ENCODE data around the gene UNC13C.

The UNC13C gene

DNA sequence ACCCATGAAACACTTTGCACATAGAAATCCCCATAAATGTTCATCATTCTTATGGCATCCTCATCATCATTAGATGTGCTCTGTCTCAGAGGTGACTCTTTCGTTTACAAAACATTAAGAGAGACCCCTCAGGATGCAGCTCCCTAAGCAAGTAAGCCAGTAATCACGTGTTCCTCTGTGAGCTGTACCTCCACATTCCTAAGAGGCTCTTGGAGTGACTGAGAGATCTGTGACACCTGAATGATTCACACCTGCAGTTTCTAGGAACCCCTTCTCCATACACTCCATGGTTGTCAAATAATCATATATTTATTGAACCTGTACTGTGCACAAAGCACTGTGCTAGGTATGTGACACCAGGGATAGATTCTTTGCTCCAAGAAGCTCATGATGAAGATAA, 602.4 kb downstream of the UNC13C start:
- Mint-ChIP-seq H3K4me3 (no peak overlapping the region), H3K27ac (no peak overlapping the region), H3K9me3 (peaks cover 2% of the 10 kb centered on the region), H3K36me3 (no peaks in the 10 kb centered on the region), H3K27me3 (no peaks in the 10 kb centered on the region), H3K4me1 (no peaks in the 10 kb centered on the region)
- no peak for DNase-seq
- CTCF ChIA-PET = no interaction called here

DNA sequence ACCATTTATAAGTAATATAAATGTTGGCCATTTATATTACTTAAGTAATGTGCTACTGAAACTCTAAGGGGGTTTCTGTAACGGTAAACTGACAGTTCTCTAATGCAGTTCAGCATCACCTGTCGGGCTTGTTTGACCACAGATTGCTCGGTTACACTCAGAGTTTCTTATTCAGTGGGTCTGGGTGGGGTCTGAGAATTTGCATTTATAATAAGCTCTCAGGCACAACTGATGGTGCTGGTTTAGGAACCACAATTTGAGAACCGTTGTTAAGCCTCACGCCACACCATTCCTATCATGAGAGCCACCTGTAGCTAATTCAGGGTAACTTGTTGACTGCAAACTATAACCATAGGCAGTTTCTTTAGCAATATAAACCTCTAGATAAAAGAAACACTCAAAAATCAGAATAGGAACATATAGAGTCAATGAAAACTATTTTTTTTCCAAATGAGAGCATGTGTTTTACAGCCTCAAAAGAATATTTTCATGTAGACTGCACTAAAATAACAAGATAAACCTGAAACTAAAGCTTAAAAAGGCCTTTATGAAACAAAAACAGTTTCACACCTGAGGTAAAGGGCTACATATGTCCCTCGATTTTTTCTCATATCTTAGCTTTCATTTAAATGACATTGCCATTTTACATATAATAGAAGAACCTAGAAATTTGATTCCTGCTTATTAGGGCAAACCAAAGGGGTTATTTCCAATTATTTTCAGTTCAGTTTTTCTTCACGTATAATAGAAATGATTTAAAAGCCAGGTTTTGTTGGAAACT, 604.8 kb downstream of the UNC13C start:
- no peaks in the 10 kb centered on the region for H3K36me3 Mint-ChIP-seq
- no peaks in the 10 kb centered on the region for H3K27me3 Mint-ChIP-seq
- no peak overlapping the region for H3K27ac Mint-ChIP-seq
- no peak for DNase-seq
- H3K9me3 Mint-ChIP-seq = peaks cover 2% of the 10 kb centered on the region
- no peak overlapping the region for H3K4me3 Mint-ChIP-seq
- H3K4me1 Mint-ChIP-seq = no peaks in the 10 kb centered on the region
- CTCF ChIA-PET = interaction anchor here (0.6 kb wide), 1 partner anchor 66 kb away, joined by 3 read pairs; no protein-coding TSS in a partner anchor

- no peaks in the 10 kb centered on the region for H3K36me3 Mint-ChIP-seq
- no peak for DNase-seq
- no peak overlapping the region for H3K27ac Mint-ChIP-seq
- no peaks in the 10 kb centered on the region for H3K4me1 Mint-ChIP-seq
- H3K4me3 Mint-ChIP-seq = no peak overlapping the region
- H3K9me3 Mint-ChIP-seq = peaks cover 2% of the 10 kb centered on the region
- CTCF ChIA-PET = no interaction called here
- H3K27me3 Mint-ChIP-seq = no peaks in the 10 kb centered on the region
These were observed 606.8 kb downstream of the UNC13C start for GRCh38 chr15:54585063-54585462.

DNA sequence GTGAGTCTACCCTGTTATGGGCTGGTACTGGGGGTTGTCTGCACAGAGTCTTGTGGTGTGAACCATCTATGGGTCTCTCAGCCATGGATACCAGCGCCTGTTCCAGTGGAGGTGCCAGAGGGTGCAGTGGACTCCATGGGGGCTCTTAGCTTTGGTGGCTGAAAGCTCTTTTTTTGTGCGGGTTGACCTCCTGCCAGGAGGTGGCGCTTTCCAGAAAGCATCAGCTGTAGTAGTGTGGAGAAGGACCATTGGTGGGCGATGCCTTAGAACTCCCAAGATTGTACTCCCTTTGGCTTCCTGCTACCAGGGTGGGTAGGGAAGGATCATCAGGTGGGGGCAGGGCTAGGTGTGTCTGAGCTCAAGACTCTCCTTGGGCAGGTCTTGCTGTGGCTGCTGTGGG, 615.9 kb downstream of the UNC13C start:
- peaks cover 5% of the 10 kb centered on the region for H3K9me3 Mint-ChIP-seq
- H3K4me1 Mint-ChIP-seq = no peaks in the 10 kb centered on the region
- no peak overlapping the region for H3K27ac Mint-ChIP-seq
- H3K27me3 Mint-ChIP-seq = no peaks in the 10 kb centered on the region
- H3K4me3 Mint-ChIP-seq = no peak overlapping the region
- no peaks in the 10 kb centered on the region for H3K36me3 Mint-ChIP-seq
- CTCF ChIA-PET = interaction anchor here (1.1 kb wide), 1 partner anchor 574 kb away, joined by 3 read pairs; no protein-coding TSS in a partner anchor
- DNase-seq = no peak

GRCh38 chr15:54599386-54599785, 621.1 kb downstream of the UNC13C start:
- CTCF ChIA-PET = no interaction called here
- Mint-ChIP-seq H3K4me3 (no peak overlapping the region), H3K27ac (no peak overlapping the region), H3K9me3 (peaks cover 3% of the 10 kb centered on the region), H3K36me3 (no peaks in the 10 kb centered on the region), H3K27me3 (no peaks in the 10 kb centered on the region), H3K4me1 (no peaks in the 10 kb centered on the region)
- no peak for DNase-seq

- no peak overlapping the region for H3K4me3 Mint-ChIP-seq
- CTCF ChIA-PET = no interaction called here
These were observed 626.8 kb downstream of the UNC13C start for GRCh38 chr15:54605043-54605442.

DNA sequence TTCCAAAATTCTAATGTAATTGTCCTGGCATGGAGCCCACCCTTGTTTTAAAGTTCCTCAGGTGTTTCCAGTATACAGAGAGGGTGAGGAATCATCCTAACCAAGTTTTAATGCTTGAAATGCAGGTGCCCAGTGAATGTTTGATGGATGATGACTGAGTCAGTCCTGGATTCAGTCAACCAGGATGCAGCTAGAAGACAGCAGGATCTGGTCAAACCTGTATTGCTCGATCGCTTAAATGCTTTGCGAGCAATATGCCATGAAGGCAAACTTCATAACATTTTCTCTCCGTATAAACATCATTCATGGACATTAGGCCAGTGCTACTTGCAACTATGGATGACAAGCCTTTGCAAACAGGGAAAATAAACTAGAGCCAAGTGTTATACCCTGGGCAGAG, 627.3 kb downstream of the UNC13C start:
- Mint-ChIP-seq H3K9me3 (no peaks in the 10 kb centered on the region), H3K27me3 (no peaks in the 10 kb centered on the region), H3K27ac (no peak overlapping the region), H3K4me1 (no peaks in the 10 kb centered on the region), H3K36me3 (no peaks in the 10 kb centered on the region), H3K4me3 (no peak overlapping the region)
- DNase-seq = no peak
- CTCF ChIA-PET = no interaction called here

More at GRCh38 chr15:54605043-54605442, 626.8 kb downstream of the UNC13C start:
- DNase-seq = no peak
- Mint-ChIP-seq H3K9me3 (no peaks in the 10 kb centered on the region), H3K27ac (no peak overlapping the region), H3K27me3 (no peaks in the 10 kb centered on the region), H3K4me1 (no peaks in the 10 kb centered on the region), H3K36me3 (no peaks in the 10 kb centered on the region)

- no peaks in the 10 kb centered on the region for H3K4me1 Mint-ChIP-seq
- no peak overlapping the region for H3K27ac Mint-ChIP-seq
- CTCF ChIA-PET = no interaction called here
- H3K27me3 Mint-ChIP-seq = no peaks in the 10 kb centered on the region
- no peak for DNase-seq
- no peaks in the 10 kb centered on the region for H3K9me3 Mint-ChIP-seq
- no peak overlapping the region for H3K4me3 Mint-ChIP-seq
- no peaks in the 10 kb centered on the region for H3K36me3 Mint-ChIP-seq
These were observed 630.9 kb downstream of the UNC13C start for GRCh38 chr15:54608876-54609835.

- no peak overlapping the region for H3K4me3 Mint-ChIP-seq
- CTCF ChIA-PET = no interaction called here
- H3K4me1 Mint-ChIP-seq = no peaks in the 10 kb centered on the region
- no peaks in the 10 kb centered on the region for H3K27me3 Mint-ChIP-seq
- no peaks in the 10 kb centered on the region for H3K9me3 Mint-ChIP-seq
- H3K36me3 Mint-ChIP-seq = no peaks in the 10 kb centered on the region
- no peak for DNase-seq
- no peak overlapping the region for H3K27ac Mint-ChIP-seq
These were observed 639.9 kb downstream of the UNC13C start for GRCh38 chr15:54618120-54618519.

DNA sequence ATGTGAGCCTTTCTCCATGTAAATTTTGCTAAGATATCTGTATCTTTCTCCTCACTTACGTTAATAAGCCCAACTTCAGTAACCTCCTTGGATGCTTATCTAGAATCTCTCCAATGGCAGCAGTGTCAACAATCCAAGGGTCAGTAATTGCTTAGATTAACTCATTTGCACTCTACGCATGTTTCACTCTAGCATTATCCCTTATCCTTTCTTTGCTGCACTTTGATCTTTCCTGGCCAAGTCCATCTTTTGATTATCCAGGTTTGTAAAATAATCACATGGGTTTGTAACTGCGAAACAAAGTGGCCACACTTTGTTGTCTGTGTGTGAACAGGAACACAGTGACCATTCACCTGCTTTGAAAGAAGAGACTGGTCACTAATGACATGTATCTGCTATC, 640.9 kb downstream of the UNC13C start:
- no peaks in the 10 kb centered on the region for H3K9me3 Mint-ChIP-seq
- DNase-seq = no peak
- H3K4me1 Mint-ChIP-seq = no peaks in the 10 kb centered on the region
- H3K36me3 Mint-ChIP-seq = no peaks in the 10 kb centered on the region
- CTCF ChIA-PET = no interaction called here
- no peak overlapping the region for H3K4me3 Mint-ChIP-seq
- H3K27ac Mint-ChIP-seq = no peak overlapping the region
- H3K27me3 Mint-ChIP-seq = no peaks in the 10 kb centered on the region

DNA sequence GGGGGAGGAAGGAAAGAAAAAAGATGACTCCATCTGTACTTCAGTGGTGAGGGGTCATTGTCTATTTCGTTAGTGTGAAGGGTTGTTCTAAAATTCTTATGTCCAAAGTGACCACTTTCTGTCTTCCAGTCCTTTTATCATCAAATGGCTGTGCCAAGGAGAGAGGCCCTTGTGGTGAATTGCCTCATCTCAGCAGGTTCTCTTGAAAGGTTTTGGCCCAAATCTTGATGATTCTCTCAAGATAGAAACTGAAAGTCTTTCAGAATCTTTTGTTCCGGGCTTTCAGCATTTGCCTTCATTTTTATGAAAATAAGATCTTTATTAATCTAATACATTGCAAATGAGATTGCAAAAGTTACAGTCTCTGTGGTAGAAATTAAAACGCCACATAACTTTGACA, 642.7 kb downstream of the UNC13C start:
- Mint-ChIP-seq H3K4me1 (no peaks in the 10 kb centered on the region), H3K27me3 (no peaks in the 10 kb centered on the region), H3K4me3 (no peak overlapping the region), H3K36me3 (no peaks in the 10 kb centered on the region), H3K27ac (no peak overlapping the region), H3K9me3 (no peaks in the 10 kb centered on the region)
- no peak for DNase-seq
- CTCF ChIA-PET = no interaction called here

DNA sequence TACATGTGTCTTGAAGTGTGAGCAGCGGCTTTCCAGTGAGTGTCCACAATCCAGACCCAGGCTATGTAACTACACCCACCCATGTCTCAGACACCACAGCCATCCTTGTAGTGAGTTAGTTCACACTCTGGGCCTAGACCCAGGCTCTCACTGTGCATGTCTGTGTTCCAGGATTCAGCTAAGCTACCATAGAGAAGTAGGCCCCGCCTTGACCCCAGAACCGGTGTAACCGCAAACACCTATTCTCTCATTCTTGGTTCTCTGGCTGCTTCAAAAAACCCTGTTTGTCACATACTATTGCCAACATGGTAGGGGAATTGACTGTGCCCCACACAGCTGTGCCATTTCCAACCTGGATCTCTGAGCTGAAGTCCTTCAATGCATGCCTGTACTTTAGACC, 657.9 kb downstream of the UNC13C start:
- H3K9me3 Mint-ChIP-seq = peaks cover 5% of the 10 kb centered on the region
- H3K36me3 Mint-ChIP-seq = no peaks in the 10 kb centered on the region
- H3K27ac Mint-ChIP-seq = no peak overlapping the region
- no peak for DNase-seq
- H3K4me3 Mint-ChIP-seq = no peak overlapping the region
- no peaks in the 10 kb centered on the region for H3K4me1 Mint-ChIP-seq
- H3K27me3 Mint-ChIP-seq = no peaks in the 10 kb centered on the region
- CTCF ChIA-PET = no interaction called here

- Mint-ChIP-seq H3K27ac (no peak overlapping the region), H3K36me3 (no peaks in the 10 kb centered on the region), H3K4me3 (no peak overlapping the region), H3K4me1 (no peaks in the 10 kb centered on the region), H3K27me3 (no peaks in the 10 kb centered on the region), H3K9me3 (peaks cover 5% of the 10 kb centered on the region)
- CTCF ChIA-PET = no interaction called here
- DNase-seq = no peak
These were observed 660.4 kb downstream of the UNC13C start for GRCh38 chr15:54638666-54639065.

- no peaks in the 10 kb centered on the region for H3K36me3 Mint-ChIP-seq
- H3K4me3 Mint-ChIP-seq = no peak overlapping the region
- DNase-seq = no peak
- CTCF ChIA-PET = no interaction called here
- H3K9me3 Mint-ChIP-seq = peaks cover 3% of the 10 kb centered on the region
- no peaks in the 10 kb centered on the region for H3K4me1 Mint-ChIP-seq
- H3K27ac Mint-ChIP-seq = no peak overlapping the region
- H3K27me3 Mint-ChIP-seq = no peaks in the 10 kb centered on the region
These were observed 662.6 kb downstream of the UNC13C start for GRCh38 chr15:54640873-54641272.

DNA sequence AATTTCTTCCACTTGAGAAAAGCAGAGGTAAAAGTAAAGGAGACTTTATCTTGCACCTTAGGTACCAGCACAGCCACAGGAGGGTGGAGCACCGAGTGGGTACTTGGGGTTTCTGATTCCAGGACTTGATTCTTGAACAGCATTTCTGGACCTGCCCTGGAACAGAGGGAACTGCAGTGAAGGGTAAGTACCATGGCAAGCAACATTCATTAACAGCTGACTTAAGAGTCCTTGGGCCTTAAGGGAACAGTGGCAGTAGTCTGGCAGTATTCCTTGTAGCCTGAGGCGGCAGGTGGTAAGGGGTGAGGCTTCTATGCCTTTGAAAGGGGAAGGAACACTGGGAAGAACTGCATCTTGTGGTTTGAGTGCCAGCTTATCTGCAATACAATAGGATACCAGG, 666.6 kb downstream of the UNC13C start:
- no peak overlapping the region for H3K4me3 Mint-ChIP-seq
- DNase-seq = no peak
- CTCF ChIA-PET = no interaction called here
- H3K4me1 Mint-ChIP-seq = no peaks in the 10 kb centered on the region
- H3K9me3 Mint-ChIP-seq = peaks cover 8% of the 10 kb centered on the region
- H3K27ac Mint-ChIP-seq = no peak overlapping the region
- no peaks in the 10 kb centered on the region for H3K36me3 Mint-ChIP-seq
- H3K27me3 Mint-ChIP-seq = no peaks in the 10 kb centered on the region
